ENCODE measurements around the gene RCN2.

- TF ChIP-seq, protein P1, sequence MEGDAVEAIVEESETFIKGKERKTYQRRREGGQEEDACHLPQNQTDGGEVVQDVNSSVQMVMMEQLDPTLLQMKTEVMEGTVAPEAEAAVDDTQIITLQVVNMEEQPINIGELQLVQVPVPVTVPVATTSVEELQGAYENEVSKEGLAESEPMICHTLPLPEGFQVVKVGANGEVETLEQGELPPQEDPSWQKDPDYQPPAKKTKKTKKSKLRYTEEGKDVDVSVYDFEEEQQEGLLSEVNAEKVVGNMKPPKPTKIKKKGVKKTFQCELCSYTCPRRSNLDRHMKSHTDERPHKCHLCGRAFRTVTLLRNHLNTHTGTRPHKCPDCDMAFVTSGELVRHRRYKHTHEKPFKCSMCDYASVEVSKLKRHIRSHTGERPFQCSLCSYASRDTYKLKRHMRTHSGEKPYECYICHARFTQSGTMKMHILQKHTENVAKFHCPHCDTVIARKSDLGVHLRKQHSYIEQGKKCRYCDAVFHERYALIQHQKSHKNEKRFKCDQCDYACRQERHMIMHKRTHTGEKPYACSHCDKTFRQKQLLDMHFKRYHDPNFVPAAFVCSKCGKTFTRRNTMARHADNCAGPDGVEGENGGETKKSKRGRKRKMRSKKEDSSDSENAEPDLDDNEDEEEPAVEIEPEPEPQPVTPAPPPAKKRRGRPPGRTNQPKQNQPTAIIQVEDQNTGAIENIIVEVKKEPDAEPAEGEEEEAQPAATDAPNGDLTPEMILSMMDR (conservative IDR thresholded peaks at IDR 0.05) = no peak
- TF ChIP-seq ZFX (IDR thresholded peaks at IDR 0.05) = no peak
These were observed 47.9 kb downstream of the RCN2 start for GRCh38 chr15:76979331-76979925.
